Neural crest cell (in vitro differentiated cells): ENCODE results near the gene ERICH4. TPM values are rescaled to one million over a fixed set of nuclear protein-coding genes. Genes with fewer than 3 reads are reported as not detected.
"Not testable (repeated sequence)": the region's sequence is repeated elsewhere in the genome, so short reads cannot be mapped to it uniquely, and the experiment has no call there.

Source experiments
- DNase-seq: peaks from one replicate; pipeline ENCODE4 v3.0.0; 2021; ENCODE audit warnings: low read depth, mixed read lengths, low spot score
- H3K27ac Mint-ChIP-seq: one replicate; pipeline ENCODE4 v1.8.0; 2021; ENCODE audit warnings: mild to moderate bottlenecking, mixed read lengths; ENCODE audit not compliant: unreplicated experiment
- H3K27me3 Mint-ChIP-seq: 2 replicates; pipeline ENCODE4 v1.8.0; 2021; ENCODE audit warnings: low read depth, mild to moderate bottlenecking, mixed read lengths
- H3K36me3 Mint-ChIP-seq: 2 replicates; pipeline ENCODE4 v1.8.0; 2021; ENCODE audit warnings: low read depth, mild to moderate bottlenecking, mixed read lengths
- H3K4me1 Mint-ChIP-seq: 2 replicates; pipeline ENCODE4 v1.8.0; 2021; ENCODE audit warnings: mixed read lengths
- H3K4me3 Mint-ChIP-seq: one replicate; pipeline ENCODE4 v1.8.0; 2021; ENCODE audit warnings: mild to moderate bottlenecking, mixed read lengths
- H3K9me3 Mint-ChIP-seq: 2 replicates; pipeline ENCODE4 v1.8.0; 2021; ENCODE audit warnings: mixed read lengths
- total RNA-seq: library from RNA; stranded (reverse); gene quantifications from 2 replicates; pipeline ENCODE4 v1.2.1, GENCODE V29; 2021
- TF ChIP-seq, protein P1 (sequence below): fragments of 200-600 bp; sonication (generic); conservative IDR thresholded peaks from 2 replicates; pipeline ENCODE4 v1.5.0; 2021; ENCODE audit warnings: antibody characterized with exemption, mild to moderate bottlenecking

Gene ERICH4
- total RNA-seq, 1 donor from 2014 or later: not detected

DNA sequence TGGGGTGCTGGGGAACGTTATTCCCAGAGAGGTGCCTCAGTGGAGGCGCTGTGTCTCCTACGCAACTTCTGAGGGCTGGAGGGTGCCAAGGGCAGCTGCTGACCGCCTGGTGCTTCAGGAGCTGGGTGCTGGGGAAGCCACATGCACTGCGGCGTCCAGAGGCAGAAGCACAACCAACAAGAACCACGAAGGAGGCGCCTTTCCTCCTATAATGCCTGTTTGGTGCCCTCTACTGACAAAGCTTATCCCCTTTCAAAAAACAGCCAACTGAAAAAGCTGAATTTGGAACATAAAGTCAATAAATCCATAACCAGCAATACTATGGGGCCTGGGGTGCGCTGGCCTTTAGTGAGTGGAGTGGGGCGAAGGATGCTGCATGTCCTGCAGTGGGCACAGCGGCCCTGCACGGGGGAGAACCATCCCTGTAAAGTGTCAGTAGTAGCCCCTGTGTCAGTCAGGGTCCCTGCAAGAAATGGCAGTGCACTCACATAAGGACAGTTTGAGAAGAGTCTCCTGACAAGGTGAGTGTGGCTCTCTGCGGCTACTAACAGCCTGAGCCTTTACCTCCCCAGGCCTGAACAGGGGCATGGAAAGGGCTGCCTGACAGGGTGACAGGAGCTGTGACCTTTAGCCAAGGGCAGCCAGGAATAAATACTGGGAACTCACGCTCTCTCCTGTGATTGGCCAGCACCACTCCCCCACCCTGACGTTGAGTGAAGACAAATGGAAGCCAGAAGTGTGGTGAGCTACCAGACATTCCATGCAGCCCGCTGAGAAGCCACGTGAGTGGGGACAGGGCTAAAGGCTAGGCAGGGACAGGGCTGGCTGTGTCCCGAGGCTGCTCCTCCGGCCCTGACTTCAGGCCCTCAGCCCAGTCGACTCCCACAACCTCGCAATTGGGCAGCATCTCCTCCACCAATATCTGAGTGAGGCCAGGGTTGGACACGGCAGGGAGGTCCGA, 11.2 kb upstream of the ERICH4 start:
- H3K36me3 Mint-ChIP-seq: peaks cover 3% of the 10 kb centered on the region
- peak overlapping the region; percentile 63 for H3K27ac Mint-ChIP-seq
- H3K4me3 Mint-ChIP-seq: peak overlapping the region; percentile 19
- TF ChIP-seq, protein P1, sequence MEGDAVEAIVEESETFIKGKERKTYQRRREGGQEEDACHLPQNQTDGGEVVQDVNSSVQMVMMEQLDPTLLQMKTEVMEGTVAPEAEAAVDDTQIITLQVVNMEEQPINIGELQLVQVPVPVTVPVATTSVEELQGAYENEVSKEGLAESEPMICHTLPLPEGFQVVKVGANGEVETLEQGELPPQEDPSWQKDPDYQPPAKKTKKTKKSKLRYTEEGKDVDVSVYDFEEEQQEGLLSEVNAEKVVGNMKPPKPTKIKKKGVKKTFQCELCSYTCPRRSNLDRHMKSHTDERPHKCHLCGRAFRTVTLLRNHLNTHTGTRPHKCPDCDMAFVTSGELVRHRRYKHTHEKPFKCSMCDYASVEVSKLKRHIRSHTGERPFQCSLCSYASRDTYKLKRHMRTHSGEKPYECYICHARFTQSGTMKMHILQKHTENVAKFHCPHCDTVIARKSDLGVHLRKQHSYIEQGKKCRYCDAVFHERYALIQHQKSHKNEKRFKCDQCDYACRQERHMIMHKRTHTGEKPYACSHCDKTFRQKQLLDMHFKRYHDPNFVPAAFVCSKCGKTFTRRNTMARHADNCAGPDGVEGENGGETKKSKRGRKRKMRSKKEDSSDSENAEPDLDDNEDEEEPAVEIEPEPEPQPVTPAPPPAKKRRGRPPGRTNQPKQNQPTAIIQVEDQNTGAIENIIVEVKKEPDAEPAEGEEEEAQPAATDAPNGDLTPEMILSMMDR: no peak
- H3K4me1 Mint-ChIP-seq: peaks cover 4% of the 10 kb centered on the region
- DNase-seq: no peak
- no peaks in the 10 kb centered on the region for H3K9me3 Mint-ChIP-seq
- H3K27me3 Mint-ChIP-seq: no peaks in the 10 kb centered on the region

DNA sequence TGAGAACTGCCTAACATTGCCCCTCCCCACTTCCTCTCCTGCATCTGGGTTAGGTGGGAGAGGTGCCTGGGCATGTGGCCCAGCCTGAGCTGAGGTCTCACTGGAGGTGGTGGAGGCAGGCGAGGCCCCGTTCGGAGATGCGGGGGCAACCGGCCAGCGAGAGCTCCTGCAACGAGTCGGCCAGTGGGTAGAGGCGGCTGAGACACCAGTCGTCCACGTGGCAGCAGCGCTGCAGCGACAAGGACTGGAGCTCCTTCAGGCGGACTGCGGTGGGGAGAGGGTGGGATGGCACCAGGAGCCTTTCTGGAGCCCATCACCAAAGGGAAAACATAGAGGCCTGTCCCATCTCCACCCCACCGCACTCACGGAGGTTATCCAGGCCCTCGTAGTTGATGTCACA, 9.8 kb upstream of the ERICH4 start:
- H3K27me3 Mint-ChIP-seq: no peaks in the 10 kb centered on the region
- H3K27ac Mint-ChIP-seq: no peak overlapping the region

DNA sequence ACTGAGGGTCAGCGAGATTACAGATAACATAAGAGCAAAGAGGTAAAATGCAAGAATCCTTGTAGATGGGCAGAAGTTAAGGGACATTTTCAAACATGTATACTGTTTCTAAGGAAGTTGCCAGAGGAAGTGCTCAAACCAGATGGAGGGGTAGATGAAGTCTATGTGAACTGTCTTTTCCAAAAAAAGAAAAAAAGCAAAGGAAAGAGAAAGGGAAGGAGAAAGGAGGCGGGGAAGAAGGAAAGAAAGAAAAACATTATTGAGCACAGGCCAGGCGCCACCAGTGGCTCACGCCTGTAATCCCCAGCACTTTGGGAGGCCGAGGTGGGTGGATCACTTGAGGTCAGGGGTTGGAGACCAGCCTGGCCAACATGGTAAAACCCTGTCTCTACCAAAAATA, 8.5 kb upstream of the ERICH4 start:
- Mint-ChIP-seq H3K4me1 (peaks cover 8% of the 10 kb centered on the region), H3K9me3 (no peaks in the 10 kb centered on the region), H3K27me3 (no peaks in the 10 kb centered on the region), H3K27ac (no peak overlapping the region), H3K4me3 (peak overlapping the region; percentile 2), H3K36me3 (peaks cover 5% of the 10 kb centered on the region)
- TF ChIP-seq, protein P1: no peak
- DNase-seq: no peak

More for the DNA sequence above, 9.8 kb upstream of the ERICH4 start:
- H3K9me3 Mint-ChIP-seq: no peaks in the 10 kb centered on the region
- H3K4me3 Mint-ChIP-seq: no peak overlapping the region
- TF ChIP-seq, protein P1: no peak
- DNase-seq: no peak
- H3K4me1 Mint-ChIP-seq: peaks cover 3% of the 10 kb centered on the region
- peaks cover 5% of the 10 kb centered on the region for H3K36me3 Mint-ChIP-seq

DNA sequence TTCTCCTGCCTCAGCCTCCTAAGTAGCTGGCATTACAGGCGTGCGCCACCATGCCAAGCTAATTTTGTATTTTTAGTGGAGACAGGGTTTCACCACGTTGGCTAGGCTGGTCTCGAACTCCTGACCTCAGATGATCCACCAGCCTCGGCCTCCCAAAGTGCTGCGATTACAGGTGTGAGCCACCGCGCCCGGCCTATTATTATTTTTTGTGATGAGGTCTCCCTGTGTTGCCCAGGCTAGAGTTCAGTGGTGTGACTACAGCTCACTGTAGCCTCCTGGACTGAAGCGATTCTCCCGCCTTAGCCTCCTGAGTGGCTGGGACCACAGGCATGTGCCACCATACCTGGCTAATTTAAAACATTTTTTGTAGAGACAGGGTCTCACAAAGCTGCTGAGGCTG, 7.6 kb upstream of the ERICH4 start:
- H3K27me3 Mint-ChIP-seq, H3K27ac Mint-ChIP-seq, DNase-seq, H3K36me3 Mint-ChIP-seq, H3K4me3 Mint-ChIP-seq, H3K9me3 Mint-ChIP-seq: not testable (repeated sequence)
- H3K4me1 Mint-ChIP-seq: peaks cover 11% of the 10 kb centered on the region

DNA sequence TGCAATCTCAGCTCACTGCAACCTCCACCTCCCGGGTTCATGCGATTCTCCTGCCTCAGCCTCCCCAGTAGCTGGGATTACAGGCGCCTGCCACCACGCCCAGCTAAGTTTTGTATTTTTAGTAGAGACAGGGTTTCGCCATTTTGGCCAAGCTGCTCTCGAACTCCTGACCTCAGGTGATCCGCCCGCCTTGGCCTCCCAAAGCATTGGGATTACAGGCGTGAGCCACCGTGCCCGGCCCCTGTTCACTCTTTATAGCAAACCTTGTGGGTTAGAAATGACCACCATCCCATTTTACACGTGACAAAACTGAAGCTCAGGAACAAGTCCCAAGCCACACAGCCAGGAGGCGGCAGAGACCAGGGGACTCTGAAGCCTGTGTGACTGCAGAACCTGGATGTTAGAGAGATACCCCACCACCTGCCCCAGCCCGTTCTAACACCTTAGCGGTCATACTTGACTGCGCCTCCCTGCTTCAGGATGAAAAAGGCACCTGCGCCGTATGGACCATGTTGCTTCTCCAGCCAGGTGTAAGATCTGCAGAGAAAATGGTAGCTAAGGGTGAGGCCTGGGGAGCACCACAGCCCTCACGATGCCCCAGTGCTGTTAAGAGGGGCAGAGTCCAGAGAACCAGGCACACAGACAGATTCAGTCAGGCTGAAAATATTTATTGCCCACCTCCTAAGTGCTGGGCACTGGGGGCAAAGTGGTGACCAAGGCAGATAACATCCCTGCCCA, 6.9 kb upstream of the ERICH4 start:
- TF ChIP-seq, protein P1: no peak
- Mint-ChIP-seq H3K4me3 (peak overlapping the region; percentile 25), H3K27ac (no peak overlapping the region), H3K4me1 (peaks cover 11% of the 10 kb centered on the region), H3K9me3 (no peaks in the 10 kb centered on the region), H3K27me3 (peaks cover 6% of the 10 kb centered on the region), H3K36me3 (peaks cover 5% of the 10 kb centered on the region)
- no peak for DNase-seq

DNA sequence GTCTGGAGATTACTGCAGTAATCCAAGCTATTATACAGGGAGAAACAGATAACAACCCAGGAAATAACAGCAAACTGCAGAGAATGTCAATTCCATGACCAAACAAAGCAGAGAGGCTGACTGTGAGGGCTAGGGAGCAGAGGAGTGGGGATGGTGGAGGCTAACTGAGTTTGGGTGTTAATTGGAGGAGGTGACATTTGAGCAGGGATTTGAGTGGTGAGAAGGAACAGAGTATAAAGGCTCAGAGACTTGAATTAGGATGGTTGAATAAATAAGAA, 6.3 kb upstream of the ERICH4 start:
- TF ChIP-seq, protein P1: no peak
- H3K36me3 Mint-ChIP-seq: peaks cover 5% of the 10 kb centered on the region
- H3K4me3 Mint-ChIP-seq: peak overlapping the region; percentile 25
- H3K27ac Mint-ChIP-seq: no peak overlapping the region
- DNase-seq: no peak
- H3K4me1 Mint-ChIP-seq: peaks cover 11% of the 10 kb centered on the region
- peaks cover 10% of the 10 kb centered on the region for H3K27me3 Mint-ChIP-seq
- H3K9me3 Mint-ChIP-seq: no peaks in the 10 kb centered on the region
